Aortic smooth muscle cell (primary cell): ENCODE results near the gene RITA1. TPM values are rescaled to one million over a fixed set of nuclear protein-coding genes. Genes with fewer than 3 reads are reported as not detected.

Experiments
- total RNA-seq: library from RNA; depleted of rRNA; stranded (reverse); fragments of >200 nt; gene quantifications from 2 replicates; pipeline ENCODE4 v1.2.3, GENCODE V29; 2014

RITA1 gene
- 11.1 and 12.6 TPM in 2 replicates for total RNA-seq

GRCh38 chr12:113185180-113186032 is at the start of gene RITA1, which contains the start of gene DDX54:
RITA1 (plus strand) TSS chr12:113185721; CDS start chr12:113186747, 1,026 bp downstream.
DDX54 (minus strand) TSS chr12:113185478; CDS start chr12:113185451, 27 bp downstream.

GRCh38 chr12:113149361-113150150 is 36.0 kb upstream of the RITA1 start, which contains the start of gene CFAP73:
CFAP73 (plus strand) TSS chr12:113149724; CDS start chr12:113149858, 134 bp downstream.

GRCh38 chr12:113221181-113221996 is 35.9 kb downstream of the RITA1 start, which contains the start of gene TPCN1:
TPCN1 (plus strand) TSS chr12:113221464; CDS start chr12:113226853, 5,389 bp downstream.

Other genes starting within 250 kb of the RITA1 start
- gene OAS3, start 247.2 kb upstream of the RITA1 start, total RNA-seq, result 5.0 and 6.3 TPM in 2 replicates
- gene OAS2, start 207.2 kb upstream of the RITA1 start, total RNA-seq, result 11.3 and 12.3 TPM in 2 replicates
- not detected in 2 replicates for gene DTX1, start 129.0 kb upstream of the RITA1 start, total RNA-seq
- not detected in 2 replicates for gene RASAL1, start 50.0 kb upstream of the RITA1 start, total RNA-seq
- not detected in 2 replicates for gene CFAP73, start 36.0 kb upstream of the RITA1 start, total RNA-seq
- 25.9 and 34.0 TPM in 2 replicates for gene DDX54, start 243 bp upstream of the RITA1 start, total RNA-seq
- gene TPCN1, start 35.7 kb downstream of the RITA1 start, total RNA-seq, result 20.9 and 31.3 TPM in 2 replicates
- gene SLC8B1, start 149.4 kb downstream of the RITA1 start, total RNA-seq, result 7.3 and 10.4 TPM in 2 replicates
- 31.6 and 46.9 TPM in 2 replicates for gene PLBD2, start 172.9 kb downstream of the RITA1 start, total RNA-seq
- 0.13 TPM in 1 of 2 replicates, not detected in the other for gene SDS, start 218.2 kb downstream of the RITA1 start, total RNA-seq
- 17.0 and 23.6 TPM in 2 replicates for gene SDSL, start 236.7 kb downstream of the RITA1 start, total RNA-seq